Hepatocyte (in vitro differentiated cells): ENCODE results near the gene LCN2. TPM values are rescaled to one million over a fixed set of nuclear protein-coding genes. Genes with fewer than 3 reads are reported as not detected.

Experiments used
- DNase-seq: peaks from one replicate; pipeline ENCODE4 v3.0.0-alpha.2; 2016; ENCODE audit warnings: low spot score
- H2AFZ ChIP-seq: fragments of 200-600 bp; sonication (generic); 2 replicates; pipeline ENCODE4 v1.6.0; 2016; ENCODE audit warnings: antibody characterized with exemption, mild to moderate bottlenecking
- H3K27ac ChIP-seq: fragments of 200-600 bp; sonication (generic); 2 replicates; pipeline ENCODE4 v1.5.1; 2016; ENCODE audit warnings: mild to moderate bottlenecking
- H3K27me3 ChIP-seq: fragments of 200-600 bp; sonication (generic); 2 replicates; pipeline ENCODE4 v1.6.1; 2016
- H3K36me3 ChIP-seq: fragments of 200-600 bp; sonication (generic); replicated peaks from 2 replicates; pipeline ENCODE4 v1.5.1; 2016; ENCODE audit warnings: low read depth; ENCODE audit not compliant: insufficient read depth
- H3K4me1 ChIP-seq: fragments of 200-600 bp; sonication (generic); 2 replicates; pipeline ENCODE4 v1.5.1; 2016; ENCODE audit warnings: mild to moderate bottlenecking, moderate library complexity; ENCODE audit not compliant: insufficient read depth
- H3K4me2 ChIP-seq: fragments of 200-600 bp; sonication (generic); 2 replicates; pipeline ENCODE4 v1.6.0; 2016
- H3K4me3 ChIP-seq: fragments of 200-600 bp; sonication (generic); 2 replicates; pipeline ENCODE4 v1.5.1; 2016; ENCODE audit warnings: mild to moderate bottlenecking
- H3K79me2 ChIP-seq: fragments of 200-600 bp; sonication (generic); 2 replicates; pipeline ENCODE4 v1.6.0; 2017; ENCODE audit warnings: mild to moderate bottlenecking
- H3K9me2 ChIP-seq: fragments of 200-600 bp; sonication (generic); replicated peaks from 2 replicates; pipeline ENCODE4 v1.6.0; 2017; ENCODE audit warnings: mild to moderate bottlenecking; ENCODE audit not compliant: insufficient read depth
- H3K9me3 ChIP-seq: fragments of 200-600 bp; sonication (generic); 2 replicates; pipeline ENCODE4 v1.5.1; 2016; ENCODE audit warnings: low read depth, mild to moderate bottlenecking
- H4K20me1 ChIP-seq: fragments of 200-600 bp; sonication (generic); 2 replicates; pipeline ENCODE4 v1.6.0; 2016; ENCODE audit warnings: mild to moderate bottlenecking; ENCODE audit not compliant: insufficient read depth, poor library complexity, severe bottlenecking
- CTCF ChIP-seq: fragments of 200-600 bp; sonication (generic); IDR thresholded peaks from 2 replicates; pipeline ENCODE4 v1.5.1; 2016; ENCODE audit warnings: antibody characterized with exemption, mild to moderate bottlenecking; ENCODE audit not compliant: poor library complexity
- EZH2 ChIP-seq: fragments of 200-600 bp; sonication (generic); IDR thresholded peaks from 2 replicates; pipeline ENCODE4 v1.6.1; 2016; ENCODE audit warnings: antibody characterized with exemption, mild to moderate bottlenecking, borderline replicate concordance
- EZH2phosphoT487 ChIP-seq: fragments of 200-600 bp; sonication (generic); IDR thresholded peaks from one replicate; pipeline ENCODE4 v1.6.1; 2018; ENCODE audit warnings: antibody characterized with exemption, mild to moderate bottlenecking, low read depth, moderate library complexity; ENCODE audit not compliant: unreplicated experiment, severe bottlenecking
- WGBS: methylation state at CpG from one replicate; pipeline ENCODE4 v1.1.6; 2016; ENCODE audit warnings: low lambda C conversion rate; ENCODE audit errors: missing lambda C conversion rate; 5-methylcytosine and 5-hydroxymethylcytosine counted together
- polyA plus RNA-seq: library from polyadenylated mRNA; unstranded; fragments of >200 nt; fragmentation: Nextera tagmentation; extraction: Ambion mirVana; gene quantifications from 2 replicates; pipeline ENCODE4 v1.2.1, GENCODE V29; 2016
- total RNA-seq: library from RNA; depleted of rRNA; stranded (reverse); fragments of >200 nt; gene quantifications from 2 replicates; pipeline ENCODE4 v1.2.3, GENCODE V29; 2014

Gene LCN2
- total and polyA plus RNA-seq, 2 experiments from 2014 or later, result 5.3 to 12.8 TPM

DNA sequence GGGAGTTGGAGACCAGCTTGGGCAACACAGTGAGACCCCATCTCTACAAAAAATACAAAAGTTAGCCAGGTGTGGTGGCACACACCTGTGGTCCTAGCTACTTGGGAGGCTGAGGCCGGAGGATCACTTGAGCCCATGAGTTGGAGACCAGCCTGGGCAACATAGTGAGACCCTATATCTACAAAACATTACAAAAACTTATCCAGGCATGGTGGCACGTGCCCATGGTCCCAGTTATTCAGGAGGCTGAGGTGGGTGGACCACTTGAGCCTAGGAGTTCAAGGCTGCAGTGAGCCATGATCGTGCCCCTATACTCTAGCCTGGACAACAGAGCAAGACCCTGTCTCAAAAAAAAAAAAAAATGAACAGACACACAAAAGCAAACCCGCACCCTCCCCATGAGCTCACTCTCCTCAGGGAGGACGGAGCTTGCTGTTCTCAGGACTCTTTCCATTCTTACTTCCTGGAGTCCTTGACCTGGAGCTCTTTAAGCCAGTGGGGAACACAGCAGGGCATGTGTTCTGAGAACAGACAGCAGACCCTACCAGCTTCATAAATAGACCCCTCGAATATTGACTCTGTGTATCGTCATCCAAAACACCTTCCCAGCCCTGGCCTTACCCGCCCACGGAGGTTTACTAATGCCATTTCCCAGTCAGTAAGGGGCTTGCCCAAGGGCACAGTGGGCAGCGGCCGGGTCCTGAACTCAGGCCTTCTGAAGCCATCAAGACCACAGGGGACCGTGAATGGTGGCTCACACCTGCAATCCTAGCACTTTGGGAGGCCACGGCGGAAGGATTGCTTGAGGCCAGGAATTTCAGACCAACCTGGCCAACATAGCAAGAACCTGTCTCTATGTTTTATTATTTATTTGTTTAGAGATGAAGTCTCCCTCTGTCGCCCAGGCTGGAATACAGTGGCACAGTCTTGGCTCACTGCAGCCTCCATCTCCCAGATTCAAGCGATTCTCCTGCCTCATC is 32.9 kb upstream of the LCN2 start:
- Histone ChIP-seq H3K4me3 (no peak overlapping the region), H3K27me3 (no peaks in the 10 kb centered on the region), H3K9me2 (no peaks in the 10 kb centered on the region), H3K4me1 (peaks cover 18% of the 10 kb centered on the region), H3K9me3 (no peaks in the 10 kb centered on the region), H4K20me1 (no peaks in the 10 kb centered on the region), H3K79me2 (peaks cover 19% of the 10 kb centered on the region), H3K27ac (peak overlapping the region; percentile 86), H3K36me3 (no peaks in the 10 kb centered on the region), H3K4me2 (no peak overlapping the region), H2AFZ (no peak overlapping the region)
- TF ChIP-seq EZH2phosphoT487, result no peak
- TF ChIP-seq CTCF, result no peak
- no peak for TF ChIP-seq EZH2
- 86% methylated on average over 16 of the region's 16 CpGs for WGBS
- no peak for DNase-seq

DNA sequence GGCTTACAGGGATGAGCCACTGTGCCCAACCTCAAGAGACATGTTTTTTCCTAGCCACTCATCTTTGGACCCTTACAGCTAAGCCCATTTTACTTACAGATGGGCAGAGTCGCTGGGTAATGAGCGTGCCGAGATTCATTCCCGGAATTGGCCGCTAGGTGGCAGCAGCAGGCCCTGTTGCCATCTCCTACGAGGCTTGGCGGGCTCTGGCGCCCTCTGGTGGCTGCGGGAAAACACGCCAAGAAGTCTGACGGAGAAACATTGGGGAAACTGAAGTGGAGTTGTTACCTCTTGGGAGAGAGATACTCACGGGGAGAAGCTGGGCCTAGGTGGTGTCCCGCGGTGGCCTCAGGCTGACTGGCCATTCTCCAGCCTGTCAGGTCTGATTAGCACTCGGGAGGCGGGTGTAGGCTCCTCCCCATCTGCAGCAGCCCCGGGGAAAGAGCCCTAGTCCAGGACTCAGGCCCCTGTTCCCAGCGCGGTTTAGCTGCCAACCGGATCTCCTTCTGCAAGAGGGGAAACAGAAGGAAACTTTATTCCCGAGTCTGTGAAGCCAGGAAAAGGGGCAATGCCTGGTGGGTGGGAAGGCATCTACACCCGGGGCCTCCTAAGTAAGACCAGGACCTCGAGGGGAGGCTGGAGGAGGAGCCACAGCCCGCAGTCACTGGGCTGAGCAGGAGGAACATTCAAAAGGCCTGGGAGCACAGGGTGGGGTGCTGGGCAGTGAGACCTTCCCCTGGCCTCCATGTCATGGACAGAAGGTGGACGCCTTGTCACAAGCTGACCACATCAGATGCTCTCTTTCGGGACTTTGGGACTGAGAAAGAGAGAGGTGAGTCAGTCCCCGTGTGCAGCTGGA is 31.4 kb upstream of the LCN2 start:
- Histone ChIP-seq H3K9me2 (no peaks in the 10 kb centered on the region), H3K4me3 (no peak overlapping the region), H3K4me1 (peaks cover 18% of the 10 kb centered on the region), H3K79me2 (peaks cover 8% of the 10 kb centered on the region), H3K4me2 (peak overlapping the region; percentile 39), H3K27ac (peak overlapping the region; percentile 86), H3K36me3 (no peaks in the 10 kb centered on the region), H3K9me3 (no peaks in the 10 kb centered on the region), H3K27me3 (no peaks in the 10 kb centered on the region), H2AFZ (no peak overlapping the region), H4K20me1 (no peaks in the 10 kb centered on the region)
- 15% methylated on average over 26 of the region's 27 CpGs for whole genome bisulfite sequencing
- TF ChIP-seq EZH2phosphoT487, result no peak
- peak; percentile 100 for TF ChIP-seq CTCF
- DNase-seq, result peak; percentile 95

GRCh38 chr9:128118472-128118857 is 30.8 kb upstream of the LCN2 start:
- H3K9me3 ChIP-seq, result no peaks in the 10 kb centered on the region
- no peaks in the 10 kb centered on the region for H3K36me3 ChIP-seq
- H3K4me1 ChIP-seq, result peaks cover 18% of the 10 kb centered on the region
- no peaks in the 10 kb centered on the region for H3K27me3 ChIP-seq
- TF ChIP-seq EZH2phosphoT487, result no peak
- no peak for TF ChIP-seq EZH2
- TF ChIP-seq CTCF, result no peak
- no peaks in the 10 kb centered on the region for H3K9me2 ChIP-seq
- H4K20me1 ChIP-seq, result no peaks in the 10 kb centered on the region
- peak overlapping the region; percentile 39 for H3K4me2 ChIP-seq
- H3K27ac ChIP-seq, result no peak overlapping the region
- DNase-seq, result no peak
- H3K79me2 ChIP-seq, result peaks cover 3% of the 10 kb centered on the region
- no peak overlapping the region for H2AFZ ChIP-seq
- 86% methylated on average over 2 of the region's 3 CpGs for WGBS
- H3K4me3 ChIP-seq, result no peak overlapping the region
